Stimulated activated CD4-positive, alpha-beta T cell treated with anti-CD3 and anti-CD28 coated beads, Interleukin-2, amount 100 ng/mL, for 4 hours (primary cell): Measurements from ENCODE around the gene GPD1L.
"Not testable (repeated sequence)": the region's sequence is repeated elsewhere in the genome, so short reads cannot be mapped to it uniquely, and the experiment has no call there.

ENCODE experiments used
- DNase-seq: peaks from one replicate; pipeline ENCODE4 v3.0.0-alpha.2; 2020; ENCODE audit warnings: low read depth

Gene GPD1L

GRCh38 chr3:32106132-32106928 lies at the start of gene GPD1L:
GPD1L (plus strand) TSS chr3:32106620; CDS start chr3:32106712, 92 bp downstream.
- peak; percentile 90 for DNase-seq

- DNase-seq = not testable (repeated sequence)
These were observed 48.0 kb upstream of the GPD1L start for GRCh38 chr3:32058465-32058864.

GRCh38 chr3:32062950-32063582 lies 43.4 kb upstream of the GPD1L start:
- no peak for DNase-seq

GRCh38 chr3:32066686-32067085 lies 39.7 kb upstream of the GPD1L start:
- DNase-seq = no peak

GRCh38 chr3:32074194-32074593 lies 32.2 kb upstream of the GPD1L start:
- not testable (repeated sequence) for DNase-seq

GRCh38 chr3:32076566-32076965 lies 29.9 kb upstream of the GPD1L start:
- DNase-seq = no peak

GRCh38 chr3:32077260-32078084 lies 28.9 kb upstream of the GPD1L start:
- no peak for DNase-seq

GRCh38 chr3:32078085-32078634 lies 28.3 kb upstream of the GPD1L start:
- DNase-seq = no peak

- no peak for DNase-seq
These were observed 27.6 kb upstream of the GPD1L start for GRCh38 chr3:32078864-32079263.

GRCh38 chr3:32082721-32083120 lies 23.7 kb upstream of the GPD1L start:
- DNase-seq = no peak

- no peak for DNase-seq
These were observed 22.6 kb upstream of the GPD1L start for GRCh38 chr3:32083702-32084270.

- no peak for DNase-seq
These were observed 21.6 kb upstream of the GPD1L start for GRCh38 chr3:32084870-32085269.

- no peak for DNase-seq
These were observed 20.0 kb upstream of the GPD1L start for GRCh38 chr3:32086464-32086863.

GRCh38 chr3:32089476-32089875 lies 16.9 kb upstream of the GPD1L start:
- DNase-seq = no peak

- DNase-seq = no peak
These were observed 13.2 kb upstream of the GPD1L start for GRCh38 chr3:32093204-32093603.

GRCh38 chr3:32095431-32095830 lies 11.0 kb upstream of the GPD1L start:
- no peak for DNase-seq

GRCh38 chr3:32097768-32098167 lies 8.7 kb upstream of the GPD1L start:
- no peak for DNase-seq

GRCh38 chr3:32098528-32098927 lies 7.9 kb upstream of the GPD1L start:
- DNase-seq = no peak

- DNase-seq = no peak
These were observed 6.0 kb upstream of the GPD1L start for GRCh38 chr3:32100465-32100864.

- no peak for DNase-seq
These were observed 4.1 kb upstream of the GPD1L start for GRCh38 chr3:32102289-32102688.

GRCh38 chr3:32104492-32104891 lies 1.9 kb upstream of the GPD1L start:
- DNase-seq = no peak
